Mesothelial cell of epicardium (in vitro differentiated cells): Measurements from ENCODE around the gene OAF. TPM values are rescaled to one million over a fixed set of nuclear protein-coding genes. Genes with fewer than 3 reads are reported as not detected.
A peak's percentile ranks its signal among the peaks of the same experiment; 100 is the strongest.

Source experiments
- DNase-seq, 2 experiments: peaks; one replicate each; pipeline ENCODE4 v3.0.0; 2021; ENCODE audit warnings: low spot score in 2 of 2; ENCODE audit not compliant: unreplicated experiment in 2 of 2
- H3K27ac Mint-ChIP-seq: 2 replicates; pipeline ENCODE4 v1.8.0; 2021; ENCODE audit warnings: mixed read lengths
- H3K27me3 Mint-ChIP-seq: 2 replicates; pipeline ENCODE4 v1.8.0; 2021; ENCODE audit warnings: low read depth, mixed read lengths
- H3K36me3 Mint-ChIP-seq: 2 replicates; pipeline ENCODE4 v1.8.0; 2021; ENCODE audit warnings: mixed read lengths
- H3K4me1 Mint-ChIP-seq: 2 replicates; pipeline ENCODE4 v1.8.0; 2021; ENCODE audit warnings: mixed read lengths
- H3K4me3 Mint-ChIP-seq: 2 replicates; pipeline ENCODE4 v1.8.0; 2021; ENCODE audit warnings: mild to moderate bottlenecking, moderate library complexity, mixed read lengths
- H3K9me3 Mint-ChIP-seq: 2 replicates; pipeline ENCODE4 v1.8.0; 2021; ENCODE audit warnings: mixed read lengths
- total RNA-seq: library from RNA; stranded (reverse); gene quantifications from 3 replicates; pipeline ENCODE4 v1.2.1, GENCODE V29; 2021
- TF ChIP-seq, protein P1 (sequence below): fragments of 200-600 bp; sonication (generic); IDR thresholded peaks from one replicate; pipeline ENCODE4 v1.5.0; 2021; ENCODE audit warnings: antibody characterized with exemption; ENCODE audit not compliant: unreplicated experiment

OAF gene
- total RNA-seq, 1 donor from 2014 or later, result 32.2 TPM

DNA sequence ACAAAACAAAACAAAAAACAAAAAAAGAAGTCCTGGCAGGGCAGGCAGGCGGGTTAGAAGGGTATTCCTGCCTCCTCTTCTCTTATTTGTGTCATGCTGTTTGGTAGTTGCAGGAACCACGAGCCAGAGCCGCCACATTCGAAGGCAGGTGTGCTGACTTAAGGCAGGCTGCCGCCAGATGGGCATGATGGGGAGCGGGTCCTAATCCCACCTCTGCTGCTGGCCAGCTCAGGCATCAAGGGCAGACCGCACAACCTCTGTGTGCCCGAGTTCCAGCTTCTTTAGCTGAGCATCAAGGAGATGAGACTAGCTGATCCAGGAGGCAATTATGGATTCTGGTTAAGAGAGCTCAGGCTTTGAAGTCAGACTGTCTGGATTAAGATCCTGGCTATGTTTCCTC is 12.1 kb downstream of the OAF start:
- Mint-ChIP-seq H3K4me3 (no peak overlapping the region), H3K27ac (no peak overlapping the region), H3K36me3 (no peaks in the 10 kb centered on the region), H3K9me3 (no peaks in the 10 kb centered on the region), H3K4me1 (peaks cover 12% of the 10 kb centered on the region), H3K27me3 (no peaks in the 10 kb centered on the region)
- no peak for DNase-seq
- TF ChIP-seq, protein P1, sequence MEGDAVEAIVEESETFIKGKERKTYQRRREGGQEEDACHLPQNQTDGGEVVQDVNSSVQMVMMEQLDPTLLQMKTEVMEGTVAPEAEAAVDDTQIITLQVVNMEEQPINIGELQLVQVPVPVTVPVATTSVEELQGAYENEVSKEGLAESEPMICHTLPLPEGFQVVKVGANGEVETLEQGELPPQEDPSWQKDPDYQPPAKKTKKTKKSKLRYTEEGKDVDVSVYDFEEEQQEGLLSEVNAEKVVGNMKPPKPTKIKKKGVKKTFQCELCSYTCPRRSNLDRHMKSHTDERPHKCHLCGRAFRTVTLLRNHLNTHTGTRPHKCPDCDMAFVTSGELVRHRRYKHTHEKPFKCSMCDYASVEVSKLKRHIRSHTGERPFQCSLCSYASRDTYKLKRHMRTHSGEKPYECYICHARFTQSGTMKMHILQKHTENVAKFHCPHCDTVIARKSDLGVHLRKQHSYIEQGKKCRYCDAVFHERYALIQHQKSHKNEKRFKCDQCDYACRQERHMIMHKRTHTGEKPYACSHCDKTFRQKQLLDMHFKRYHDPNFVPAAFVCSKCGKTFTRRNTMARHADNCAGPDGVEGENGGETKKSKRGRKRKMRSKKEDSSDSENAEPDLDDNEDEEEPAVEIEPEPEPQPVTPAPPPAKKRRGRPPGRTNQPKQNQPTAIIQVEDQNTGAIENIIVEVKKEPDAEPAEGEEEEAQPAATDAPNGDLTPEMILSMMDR, result no peak

DNA sequence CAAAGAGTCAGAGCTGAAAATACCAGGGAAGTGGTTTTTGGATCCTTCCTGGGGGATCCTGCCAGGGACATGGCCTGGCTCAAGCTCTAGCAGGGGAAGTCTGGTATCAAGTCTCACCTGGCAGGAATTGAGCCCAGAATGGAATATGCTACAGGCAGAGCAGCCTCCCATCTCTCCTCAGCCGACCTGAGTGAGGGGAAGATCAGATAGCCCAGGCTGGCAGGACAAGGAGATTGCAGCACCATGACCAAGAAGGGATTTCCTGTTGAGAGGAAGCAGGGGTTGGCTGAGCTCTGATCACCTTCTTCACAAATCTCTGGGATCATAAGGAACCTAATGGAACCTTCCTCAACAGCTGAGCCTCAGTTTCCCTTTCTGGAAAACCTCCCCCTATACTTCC is 13.0 kb downstream of the OAF start:
- no peak for DNase-seq
- Mint-ChIP-seq H3K36me3 (no peaks in the 10 kb centered on the region), H3K4me3 (no peak overlapping the region), H3K4me1 (peaks cover 12% of the 10 kb centered on the region), H3K9me3 (no peaks in the 10 kb centered on the region), H3K27ac (no peak overlapping the region), H3K27me3 (no peaks in the 10 kb centered on the region)
- TF ChIP-seq, protein P1, result no peak

DNA sequence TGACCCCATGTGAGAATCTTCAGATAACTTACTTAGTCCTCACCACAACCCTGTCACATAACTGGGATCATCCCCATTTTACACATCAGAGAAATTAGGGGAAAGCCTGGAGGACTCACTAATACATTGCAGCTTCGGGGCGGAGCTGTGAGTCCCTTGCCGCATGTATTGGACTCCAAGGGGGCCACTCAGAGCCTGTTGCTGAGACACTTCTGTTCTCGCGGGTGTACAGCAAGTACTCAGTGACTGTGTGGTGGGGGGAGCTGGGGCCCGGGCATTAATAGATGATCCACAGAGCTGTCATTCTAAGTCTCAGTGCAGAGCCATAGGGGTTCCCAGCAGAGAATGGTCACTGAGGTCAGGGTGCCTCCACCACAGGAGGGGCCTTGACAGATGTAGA is 13.5 kb downstream of the OAF start:
- no peaks in the 10 kb centered on the region for H3K9me3 Mint-ChIP-seq
- TF ChIP-seq, protein P1, result no peak
- no peak for DNase-seq
- peak overlapping the region; percentile 64 for H3K27ac Mint-ChIP-seq
- H3K4me1 Mint-ChIP-seq, result peaks cover 12% of the 10 kb centered on the region
- no peak overlapping the region for H3K4me3 Mint-ChIP-seq
- H3K27me3 Mint-ChIP-seq, result no peaks in the 10 kb centered on the region
- no peaks in the 10 kb centered on the region for H3K36me3 Mint-ChIP-seq

DNA sequence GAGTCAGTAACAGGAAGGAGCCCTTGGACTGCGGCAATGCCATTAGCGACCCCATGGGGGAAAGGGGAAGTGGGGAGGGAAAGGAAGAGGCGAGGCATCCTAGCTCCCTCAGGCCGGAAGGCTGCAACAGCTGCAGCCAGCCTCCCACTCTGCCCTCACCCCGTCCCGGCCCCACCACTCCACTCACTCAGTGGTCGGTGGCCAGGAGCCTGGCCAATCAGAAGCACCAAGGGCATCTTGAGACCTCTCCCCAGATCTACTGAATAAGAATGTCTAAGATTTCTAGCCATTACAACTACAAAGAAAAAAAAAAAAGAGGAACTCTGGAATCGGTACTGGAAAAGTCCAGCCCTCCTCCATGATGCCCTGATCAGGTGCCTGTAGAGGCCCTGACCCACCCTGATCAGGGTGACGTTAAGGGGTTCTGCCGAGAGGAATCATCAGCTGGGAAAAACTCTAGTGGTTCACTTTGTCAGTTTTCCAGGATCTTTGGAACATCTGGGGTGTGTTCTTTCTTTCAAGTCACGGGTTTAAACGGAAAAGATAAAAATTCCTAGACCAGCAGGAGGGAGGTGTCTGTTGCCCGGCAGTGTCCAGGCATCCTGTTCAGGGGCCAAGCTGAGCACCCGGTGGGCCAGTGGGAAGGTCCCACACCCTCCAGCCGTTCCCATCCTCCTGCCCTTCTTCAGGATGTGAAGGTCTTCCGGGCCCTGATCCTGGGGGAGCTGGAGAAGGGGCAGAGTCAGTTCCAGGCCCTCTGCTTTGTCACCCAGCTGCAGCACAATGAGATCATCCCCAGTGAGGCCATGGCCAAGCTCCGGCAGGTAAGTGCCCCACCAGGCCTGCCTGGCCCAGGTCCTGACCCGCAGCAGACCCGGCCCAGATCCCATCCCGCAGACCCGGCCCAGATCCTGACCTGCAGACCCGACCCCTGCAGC is 14.4 kb downstream of the OAF start:
- TF ChIP-seq, protein P1, result no peak
- no peaks in the 10 kb centered on the region for H3K9me3 Mint-ChIP-seq
- H3K36me3 Mint-ChIP-seq, result no peaks in the 10 kb centered on the region
- H3K27me3 Mint-ChIP-seq, result no peaks in the 10 kb centered on the region
- H3K27ac Mint-ChIP-seq, result peak overlapping the region; percentile 68
- no peak overlapping the region for H3K4me3 Mint-ChIP-seq
- H3K4me1 Mint-ChIP-seq, result peaks cover 12% of the 10 kb centered on the region
- DNase-seq, result no peak

DNA sequence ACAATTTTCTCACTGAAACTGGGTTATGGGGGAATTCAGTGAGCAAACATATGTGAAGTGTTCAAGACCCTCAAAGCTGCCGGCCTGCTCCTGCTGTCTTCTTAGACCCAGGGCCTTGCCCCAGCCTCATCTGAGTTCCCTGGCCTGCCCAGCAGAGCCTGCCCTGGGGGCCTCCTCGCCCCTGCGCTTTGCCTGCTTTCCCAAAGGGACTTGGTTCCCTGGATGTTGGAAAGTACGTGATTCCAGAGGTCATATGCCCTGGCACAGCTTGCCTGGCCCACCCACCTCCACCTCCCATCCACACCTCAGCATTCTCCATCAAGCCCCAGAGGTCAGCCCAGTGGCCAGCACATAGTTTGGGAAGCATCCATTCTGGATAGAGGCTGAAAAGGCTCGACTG is 15.4 kb downstream of the OAF start:
- Mint-ChIP-seq H3K27ac (peak overlapping the region; percentile 59), H3K9me3 (no peaks in the 10 kb centered on the region), H3K36me3 (no peaks in the 10 kb centered on the region), H3K4me3 (no peak overlapping the region), H3K27me3 (peaks cover 3% of the 10 kb centered on the region), H3K4me1 (peaks cover 12% of the 10 kb centered on the region)
- TF ChIP-seq, protein P1, result no peak
- DNase-seq, result no peak
